ENCODE results near the gene BIRC5.
"Not testable (repeated sequence)": the region's sequence is repeated elsewhere in the genome, so short reads cannot be mapped to it uniquely, and the experiment has no call there.

BIRC5 gene

GRCh38 chr17:78234261-78234865 is 20.3 kb downstream of the BIRC5 start:
- DNase-seq (ENCODE audit: low read depth), result no peak
- no peak overlapping the region for H3K4me3 ChIP-seq (ENCODE audit: low read depth, low read length)
- TF ChIP-seq CTCF (IDR thresholded peaks at IDR 0.05; ENCODE audit: insufficient read depth, low read depth, low read length, missing control alignments), result no peak

- not testable (repeated sequence) for DNase-seq (ENCODE audit: low read depth); H3K4me3 ChIP-seq (ENCODE audit: low read depth, low read length)
Measured at GRCh38 chr17:78235022-78235421, 21.0 kb downstream of the BIRC5 start.

- DNase-seq (ENCODE audit: low read depth), result no peak
- no peak overlapping the region for H3K4me3 ChIP-seq (ENCODE audit: low read depth, low read length)
- TF ChIP-seq CTCF (IDR thresholded peaks at IDR 0.05; ENCODE audit: insufficient read depth, low read depth, low read length, missing control alignments), result no peak
Measured at GRCh38 chr17:78235885-78236284, 21.8 kb downstream of the BIRC5 start.

- no peak for DNase-seq (ENCODE audit: low read depth)
- H3K4me3 ChIP-seq (ENCODE audit: low read depth, low read length), result no peak overlapping the region
- no peak for TF ChIP-seq CTCF (IDR thresholded peaks at IDR 0.05; ENCODE audit: insufficient read depth, low read depth, low read length, missing control alignments)
Measured at GRCh38 chr17:78236362-78237127, 22.5 kb downstream of the BIRC5 start.

GRCh38 chr17:78237401-78238012 is 23.5 kb downstream of the BIRC5 start:
- no peak for DNase-seq (ENCODE audit: low read depth)
- TF ChIP-seq CTCF (IDR thresholded peaks at IDR 0.05; ENCODE audit: insufficient read depth, low read depth, low read length, missing control alignments), result no peak
- no peak overlapping the region for H3K4me3 ChIP-seq (ENCODE audit: low read depth, low read length)

GRCh38 chr17:78238823-78239488 is 24.9 kb downstream of the BIRC5 start:
- DNase-seq (ENCODE audit: low read depth), result no peak
- TF ChIP-seq CTCF (IDR thresholded peaks at IDR 0.05; ENCODE audit: insufficient read depth, low read depth, low read length, missing control alignments), result no peak
- H3K4me3 ChIP-seq (ENCODE audit: low read depth, low read length), result no peak overlapping the region

GRCh38 chr17:78239489-78239931 is 25.5 kb downstream of the BIRC5 start:
- H3K4me3 ChIP-seq (ENCODE audit: low read depth, low read length), result no peak overlapping the region
- peak; percentile 37 for DNase-seq (ENCODE audit: low read depth)
- TF ChIP-seq CTCF (IDR thresholded peaks at IDR 0.05; ENCODE audit: insufficient read depth, low read depth, low read length, missing control alignments), result no peak

Data from GM12865 (cell line).